GM12878 (cell line): ENCODE results near the gene ZMIZ1. TPM values are rescaled to one million over a fixed set of nuclear protein-coding genes. Genes with fewer than 3 reads are reported as not detected.

Experiments
- ATAC-seq: fragments of 200-7000 bp; cut with Tn5 transposase; 3 replicates; pipeline ENCODE4 v1.9.1; 2020; ENCODE audit warnings: mild to moderate bottlenecking, moderate library complexity
- BruUV-seq: library from RNA; stranded (reverse); fragments of 400-500 nt; replicated peaks from 2 replicates; lab custom pipeline; 2021; lab: Mats Ljungman, UMichigan
- CTCF ChIA-PET: fragments of 300-600 bp; sonication (Branson Sonifier 250); formaldehyde crosslinking; extraction: SDS; loops from one replicate; lab custom pipeline; 2021; ENCODE audit warnings: inconsistent platforms; lab: Yijun Ruan, JAX
- POLR2A ChIA-PET: fragments of 350-600 bp; formaldehyde crosslinking; extraction: SDS; loops from one replicate; lab custom pipeline; 2021; ENCODE audit warnings: inconsistent platforms; lab: Charles Lee
- RAD21 ChIA-PET: fragments of 300-600 bp; sonication (Branson Sonifier 250); formaldehyde crosslinking; loops from one replicate; lab custom pipeline; 2023; ENCODE audit warnings: antibody characterized with exemption; ENCODE audit not compliant: unreplicated experiment; lab: Charles Lee
- SMC1A ChIA-PET: fragments of 300-600 bp; sonication (Branson Sonifier 250); formaldehyde crosslinking; loops from one replicate; lab custom pipeline; 2023; ENCODE audit not compliant: unreplicated experiment, uncharacterized antibody; lab: Charles Lee
- DNase-seq: peaks from one replicate; pipeline ENCODE4 v3.0.0-alpha.2; 2011; ENCODE audit warnings: low read depth, low spot score
- FAIRE-seq: peaks from 3 replicates; lab custom pipeline; 2011; peaks lifted over from hg19 to GRCh38; lab: Jason Lieb, UNC
- H2AFZ ChIP-seq: 2 replicates; pipeline ENCODE4 v1.6.0; 2011; ENCODE audit warnings: low read depth, low read length, control low read depth; ENCODE audit not compliant: control insufficient read depth
- H3K27ac ChIP-seq: 2 replicates; pipeline ENCODE4 v1.5.1; 2011; ENCODE audit warnings: control low read depth; ENCODE audit not compliant: control insufficient read depth, insufficient read depth
- H3K27me3 ChIP-seq, 2 experiments: replicated peaks in 1 of 2; 2 replicates each; pipeline versions ENCODE4 v1.6.0 to v1.6.1; 2011; ENCODE audit warnings: low read length in 1 of 2; ENCODE audit not compliant: control insufficient read depth in 2 of 2, insufficient read depth in 2 of 2
- H3K36me3 ChIP-seq, 2 experiments: 2 replicates each; pipeline ENCODE4 v1.5.1; 2011; ENCODE audit warnings: low read length in 1 of 2; ENCODE audit not compliant: control insufficient read depth in 2 of 2, insufficient read depth in 2 of 2
- H3K4me1 ChIP-seq: 2 replicates; pipeline ENCODE4 v1.6.1; 2011; ENCODE audit warnings: mild to moderate bottlenecking, low read length, moderate library complexity, mixed read lengths; ENCODE audit not compliant: control insufficient read depth, insufficient read depth
- H3K4me2 ChIP-seq: 2 replicates; pipeline ENCODE4 v1.6.0; 2011; ENCODE audit warnings: control low read depth; ENCODE audit not compliant: control insufficient read depth, insufficient read depth
- H3K4me3 ChIP-seq: fragments of 200-600 bp; sonication (generic); 2 replicates; pipeline ENCODE4 v1.5.1; 2016
- H3K79me2 ChIP-seq: 2 replicates; pipeline ENCODE4 v1.6.0; 2011; ENCODE audit warnings: low read length; ENCODE audit not compliant: control insufficient read depth, insufficient read depth
- H3K9ac ChIP-seq: 2 replicates; pipeline ENCODE4 v1.8.0; 2011; ENCODE audit warnings: low read length, control low read depth, mixed read lengths; ENCODE audit not compliant: control insufficient read depth, insufficient read depth
- H3K9me3 ChIP-seq: replicated peaks from 3 replicates; pipeline ENCODE4 v1.5.1; 2011; ENCODE audit warnings: mild to moderate bottlenecking, low read length; ENCODE audit not compliant: control insufficient read depth, insufficient read depth
- H4K20me1 ChIP-seq: 2 replicates; pipeline ENCODE4 v1.6.0; 2011; ENCODE audit not compliant: control insufficient read depth, insufficient read depth
- ASH2L ChIP-seq: fragments of 300-600, 200-600 bp; sonication (generic); IDR thresholded peaks from 2 replicates; pipeline ENCODE4 v1.6.1; 2017; ENCODE audit warnings: low read depth, mild to moderate bottlenecking, borderline replicate concordance
- ESRRA ChIP-seq: IDR thresholded peaks from 2 replicates; pipeline ENCODE4 v1.6.1; 2012; ENCODE audit warnings: mild to moderate bottlenecking, low read length, improper control_type of control experiment
- FOS ChIP-seq: IDR thresholded peaks from 3 replicates; pipeline ENCODE4 v1.6.1; 2011; ENCODE audit warnings: borderline replicate concordance; ENCODE audit not compliant: insufficient read length; ENCODE audit errors: extremely low read depth
- HDGF ChIP-seq: fragments of 450-650 bp; IDR thresholded peaks from 2 replicates; pipeline ENCODE4 v1.6.1; 2016; ENCODE audit warnings: antibody characterized with exemption
- KDM1A ChIP-seq: fragments of 200-600 bp; sonication (generic); IDR thresholded peaks from 2 replicates; pipeline ENCODE4 v1.6.1; 2016; ENCODE audit warnings: borderline replicate concordance
- LARP7 ChIP-seq: fragments of 450-650 bp; IDR thresholded peaks from 2 replicates; pipeline ENCODE4 v1.6.1; 2017; ENCODE audit warnings: mild to moderate bottlenecking
- MEF2A ChIP-seq: IDR thresholded peaks from 2 replicates; pipeline ENCODE4 v1.6.1; 2011; ENCODE audit warnings: low read depth, mild to moderate bottlenecking, low read length, moderate library complexity; ENCODE audit not compliant: insufficient read depth
- NBN ChIP-seq: fragments of 450-650 bp; IDR thresholded peaks from 2 replicates; pipeline ENCODE4 v1.6.1; 2016
- RCOR1 ChIP-seq: conservative IDR thresholded peaks from 2 replicates; pipeline ENCODE4 v1.6.1; 2012; ENCODE audit warnings: low read depth, low read length, improper control_type of control experiment
- SUZ12 ChIP-seq: fragments of 200-600 bp; sonication (generic); IDR thresholded peaks from one replicate; pipeline ENCODE4 v1.6.1; 2018; ENCODE audit warnings: antibody characterized with exemption, mild to moderate bottlenecking; ENCODE audit not compliant: unreplicated experiment
- YY1 ChIP-seq: IDR thresholded peaks from 2 replicates; pipeline ENCODE4 v1.6.1; 2011; ENCODE audit warnings: low read depth, mild to moderate bottlenecking, low read length
- WGBS: methylation state at CpG from one replicate; pipeline ENCODE4 v1.1.6; 2016; ENCODE audit warnings: low lambda C conversion rate; ENCODE audit not compliant: insufficient replicate concordance, insufficient coverage; ENCODE audit errors: missing lambda C conversion rate; 5-methylcytosine and 5-hydroxymethylcytosine counted together
- in situ Hi-C: fragments of 300-500 bp; cut with MboI; formaldehyde crosslinking; loops from 9 replicates; pipeline ENCODE4 v1.14.3; 2018; ENCODE audit warnings: mixed read lengths
- intact Hi-C: fragments of 100-400 bp; cut with micrococcal nuclease; formaldehyde crosslinking; loops from one replicate; pipeline ENCODE4 v1.14.2; 2022; ENCODE audit not compliant: unreplicated experiment
- polyA plus RNA-seq, 11 experiments: library from polyadenylated mRNA; depleted of rRNA in 4 of 11; unstranded in 6 of 11; stranded (reverse) in 5 of 11; fragments of >200 nt; fragmentation: Nextera tagmentation in 4 of 11; fragmentation: Illumina TruSeq in 1 of 11; extraction: Ambion mirVana in 4 of 11; extraction: Trizol in 1 of 11; gene quantifications; 1 replicate in 1 of 11; 2 replicates in 10 of 11; pipeline versions ENCODE4 v1.2.1 to v1.2.3, GENCODE V29; 2011 to 2016; ENCODE audit warnings: inconsistent platforms in 2 of 11, missing spikeins in 2 of 11, low read depth in 1 of 11
- total RNA-seq, 4 experiments: library from RNA; depleted of rRNA in 3 of 4; stranded (reverse); fragments of >200 nt in 3 of 4; fragmentation: Illumina TruSeq in 1 of 4; extraction: Trizol in 1 of 4; gene quantifications; 2 replicates each; pipeline versions ENCODE4 v1.2.1 to v1.2.3, GENCODE V29; 2013 to 2021
- TF ChIP-seq, protein P1 (sequence below): fragments of 450-650 bp; IDR thresholded peaks from 2 replicates; pipeline ENCODE4 v1.6.1; 2017; ENCODE audit warnings: mild to moderate bottlenecking, moderate library complexity
- TF ChIP-seq, protein P2 (sequence below): fragments of 150-350 bp; IDR thresholded peaks from 2 replicates; pipeline ENCODE4 v1.6.1; 2014; ENCODE audit warnings: mild to moderate bottlenecking, low read depth, low read length

Gene ZMIZ1
- total and polyA plus RNA-seq, 10 of the 15 experiments (the other 5 are each of a cell fraction or from before 2014, with no cell fraction given), result 3.1 to 82.3 (median 14.9) TPM

DNA sequence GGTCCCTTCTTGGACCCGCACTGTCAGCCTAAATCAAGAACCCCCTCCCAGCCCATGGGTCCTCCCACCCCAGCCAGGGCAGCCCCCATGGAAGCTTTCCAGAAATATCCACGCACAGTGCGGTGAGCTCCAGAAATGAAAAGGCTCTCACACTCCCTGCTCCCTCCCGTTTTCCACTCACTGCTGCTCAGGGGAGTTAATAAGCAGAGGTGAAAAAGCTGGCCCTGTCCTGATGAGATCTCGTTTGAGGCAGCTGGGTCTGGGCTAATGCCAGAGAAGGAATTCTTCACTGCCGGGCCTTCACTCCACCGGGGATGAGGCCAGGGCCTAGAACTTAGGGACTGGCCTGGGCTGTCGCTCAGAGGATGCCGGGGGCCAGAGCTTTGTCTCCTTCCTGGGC is 102.2 kb downstream of the ZMIZ1 start:
- H3K4me1 ChIP-seq, result no peaks in the 10 kb centered on the region
- H4K20me1 ChIP-seq, result no peaks in the 10 kb centered on the region
- H3K27ac ChIP-seq, result no peak overlapping the region
- TF ChIP-seq RCOR1 (no peak), ASH2L (no peak), LARP7 (no peak), MEF2A (no peak), ESRRA (no peak), HDGF (no peak), KDM1A (no peak), NBN (no peak), FOS (no peak), YY1 (no peak), SUZ12 (no peak)
- TF ChIP-seq, protein P1, sequence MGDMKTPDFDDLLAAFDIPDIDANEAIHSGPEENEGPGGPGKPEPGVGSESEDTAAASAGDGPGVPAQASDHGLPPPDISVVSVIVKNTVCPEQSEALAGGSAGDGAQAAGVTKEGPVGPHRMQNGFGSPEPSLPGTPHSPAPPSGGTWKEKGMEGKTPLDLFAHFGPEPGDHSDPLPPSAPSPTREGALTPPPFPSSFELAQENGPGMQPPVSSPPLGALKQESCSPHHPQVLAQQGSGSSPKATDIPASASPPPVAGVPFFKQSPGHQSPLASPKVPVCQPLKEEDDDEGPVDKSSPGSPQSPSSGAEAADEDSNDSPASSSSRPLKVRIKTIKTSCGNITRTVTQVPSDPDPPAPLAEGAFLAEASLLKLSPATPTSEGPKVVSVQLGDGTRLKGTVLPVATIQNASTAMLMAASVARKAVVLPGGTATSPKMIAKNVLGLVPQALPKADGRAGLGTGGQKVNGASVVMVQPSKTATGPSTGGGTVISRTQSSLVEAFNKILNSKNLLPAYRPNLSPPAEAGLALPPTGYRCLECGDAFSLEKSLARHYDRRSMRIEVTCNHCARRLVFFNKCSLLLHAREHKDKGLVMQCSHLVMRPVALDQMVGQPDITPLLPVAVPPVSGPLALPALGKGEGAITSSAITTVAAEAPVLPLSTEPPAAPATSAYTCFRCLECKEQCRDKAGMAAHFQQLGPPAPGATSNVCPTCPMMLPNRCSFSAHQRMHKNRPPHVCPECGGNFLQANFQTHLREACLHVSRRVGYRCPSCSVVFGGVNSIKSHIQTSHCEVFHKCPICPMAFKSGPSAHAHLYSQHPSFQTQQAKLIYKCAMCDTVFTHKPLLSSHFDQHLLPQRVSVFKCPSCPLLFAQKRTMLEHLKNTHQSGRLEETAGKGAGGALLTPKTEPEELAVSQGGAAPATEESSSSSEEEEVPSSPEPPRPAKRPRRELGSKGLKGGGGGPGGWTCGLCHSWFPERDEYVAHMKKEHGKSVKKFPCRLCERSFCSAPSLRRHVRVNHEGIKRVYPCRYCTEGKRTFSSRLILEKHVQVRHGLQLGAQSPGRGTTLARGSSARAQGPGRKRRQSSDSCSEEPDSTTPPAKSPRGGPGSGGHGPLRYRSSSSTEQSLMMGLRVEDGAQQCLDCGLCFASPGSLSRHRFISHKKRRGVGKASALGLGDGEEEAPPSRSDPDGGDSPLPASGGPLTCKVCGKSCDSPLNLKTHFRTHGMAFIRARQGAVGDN, result no peak
- TF ChIP-seq, protein P2, sequence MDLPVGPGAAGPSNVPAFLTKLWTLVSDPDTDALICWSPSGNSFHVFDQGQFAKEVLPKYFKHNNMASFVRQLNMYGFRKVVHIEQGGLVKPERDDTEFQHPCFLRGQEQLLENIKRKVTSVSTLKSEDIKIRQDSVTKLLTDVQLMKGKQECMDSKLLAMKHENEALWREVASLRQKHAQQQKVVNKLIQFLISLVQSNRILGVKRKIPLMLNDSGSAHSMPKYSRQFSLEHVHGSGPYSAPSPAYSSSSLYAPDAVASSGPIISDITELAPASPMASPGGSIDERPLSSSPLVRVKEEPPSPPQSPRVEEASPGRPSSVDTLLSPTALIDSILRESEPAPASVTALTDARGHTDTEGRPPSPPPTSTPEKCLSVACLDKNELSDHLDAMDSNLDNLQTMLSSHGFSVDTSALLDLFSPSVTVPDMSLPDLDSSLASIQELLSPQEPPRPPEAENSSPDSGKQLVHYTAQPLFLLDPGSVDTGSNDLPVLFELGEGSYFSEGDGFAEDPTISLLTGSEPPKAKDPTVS, result no peak
- no TSS peak for BruUV-seq
- SMC1A ChIA-PET, result no interaction called here
- DNase-seq, result no peak
- no peak overlapping the region for H3K9ac ChIP-seq
- RAD21 ChIA-PET, result no interaction called here
- POLR2A ChIA-PET, result no interaction called here
- no peaks in the 10 kb centered on the region for H3K36me3 ChIP-seq
- H2AFZ ChIP-seq, result no peak overlapping the region
- H3K9me3 ChIP-seq, result no peaks in the 10 kb centered on the region
- no peaks in the 10 kb centered on the region for H3K79me2 ChIP-seq
- no peak for FAIRE-seq
- H3K27me3 ChIP-seq, result no peaks in the 10 kb centered on the region
- ATAC-seq, result no peak
- CTCF ChIA-PET, result interaction anchor here (1.4 kb wide), 1 partner anchor 25 kb away, joined by 5 read pairs; no protein-coding TSS in a partner anchor
- in situ Hi-C loops, result no loop called here
- WGBS, result 50% methylated on average over 9 of the region's 9 CpGs
- intact Hi-C loops, result no loop called here
- H3K4me2 ChIP-seq, result no peak overlapping the region
- no peak overlapping the region for H3K4me3 ChIP-seq
